Measurements from ENCODE around the gene KRTAP5-5.
A peak's percentile ranks its signal among the peaks of the same experiment; 100 is the strongest.
"Not testable (repeated sequence)": the region's sequence is repeated elsewhere in the genome, so short reads cannot be mapped to it uniquely, and the experiment has no call there.

The KRTAP5-5 gene

GRCh38 chr11:1641096-1641495 is 11.5 kb downstream of the KRTAP5-5 start:
- no peak for DNase-seq (ENCODE audit: low read depth, low spot score)

- no peak for DNase-seq (ENCODE audit: low read depth, low spot score)
These were observed 12.9 kb downstream of the KRTAP5-5 start for GRCh38 chr11:1642288-1643145.

GRCh38 chr11:1643146-1643690 is 13.6 kb downstream of the KRTAP5-5 start:
- no peak for DNase-seq (ENCODE audit: low read depth, low spot score)

- no peak for DNase-seq (ENCODE audit: low read depth, low spot score)
These were observed 15.2 kb downstream of the KRTAP5-5 start for GRCh38 chr11:1644601-1645356.

GRCh38 chr11:1645357-1645821 is 15.8 kb downstream of the KRTAP5-5 start:
- no peak for DNase-seq (ENCODE audit: low read depth, low spot score)

- DNase-seq (ENCODE audit: low read depth, low spot score), result not testable (repeated sequence)
These were observed 17.0 kb downstream of the KRTAP5-5 start for GRCh38 chr11:1646540-1646939.

GRCh38 chr11:1647901-1648652 is 18.5 kb downstream of the KRTAP5-5 start:
- no peak for DNase-seq (ENCODE audit: low read depth, low spot score)

GRCh38 chr11:1648653-1649420 is 19.3 kb downstream of the KRTAP5-5 start:
- no peak for DNase-seq (ENCODE audit: low read depth, low spot score)

GRCh38 chr11:1650034-1650917 is 20.7 kb downstream of the KRTAP5-5 start:
- no peak for DNase-seq (ENCODE audit: low read depth, low spot score)

- DNase-seq (ENCODE audit: low read depth, low spot score), result no peak
These were observed 21.3 kb downstream of the KRTAP5-5 start for GRCh38 chr11:1650918-1651262.

GRCh38 chr11:1651411-1651980 is 21.9 kb downstream of the KRTAP5-5 start:
- no peak for DNase-seq (ENCODE audit: low read depth, low spot score)

- DNase-seq (ENCODE audit: low read depth, low spot score), result no peak
These were observed 22.5 kb downstream of the KRTAP5-5 start for GRCh38 chr11:1652026-1652425.

- no peak for DNase-seq (ENCODE audit: low read depth, low spot score)
These were observed 22.8 kb downstream of the KRTAP5-5 start for GRCh38 chr11:1652442-1652770.

- DNase-seq (ENCODE audit: low read depth, low spot score), result peak; percentile 80
These were observed 23.4 kb downstream of the KRTAP5-5 start for GRCh38 chr11:1652771-1653540.

GRCh38 chr11:1653541-1654387 is 24.2 kb downstream of the KRTAP5-5 start:
- DNase-seq (ENCODE audit: low read depth, low spot score), result no peak

GRCh38 chr11:1654388-1655167 is 25.0 kb downstream of the KRTAP5-5 start:
- DNase-seq (ENCODE audit: low read depth, low spot score), result no peak

Measured in astrocyte of the hippocampus (primary cell).